GM12872 (cell line): ENCODE results near the gene IFNL3.

Source experiments
- CTCF ChIP-seq: IDR thresholded peaks from 3 replicates; pipeline ENCODE4 v1.5.1; 2011; ENCODE audit warnings: low read depth, mild to moderate bottlenecking, low read length, moderate library complexity; ENCODE audit not compliant: insufficient read depth

IFNL3 gene

GRCh38 chr19:39196320-39196719, 48.5 kb downstream of the IFNL3 start:
- TF ChIP-seq CTCF = no peak

GRCh38 chr19:39195755-39196154, 49.1 kb downstream of the IFNL3 start:
- TF ChIP-seq CTCF = no peak

GRCh38 chr19:39194832-39195542, 49.8 kb downstream of the IFNL3 start:
- no peak for TF ChIP-seq CTCF

GRCh38 chr19:39193803-39194202, 51.0 kb downstream of the IFNL3 start:
- no peak for TF ChIP-seq CTCF
